Transverse colon (tissue), 4 donors: ENCODE measurements around the gene UVRAG.

ENCODE experiments used
- POLR2A ChIP-seq: fragments of 450-650 bp; IDR thresholded peaks from one replicate; pipeline ENCODE4 v1.6.1; 2016; ENCODE audit warnings: antibody characterized with exemption, mild to moderate bottlenecking, moderate library complexity
- POLR2AphosphoS5 ChIP-seq, 3 donors: sonication (generic); formaldehyde crosslinking; IDR thresholded peaks; one replicate each; pipeline ENCODE4 v1.6.1; 2016; ENCODE audit warnings: antibody characterized with exemption in 3 of 3
- TF ChIP-seq, protein P1 (sequence below), 5 experiments: fragments of 200-600 bp in 3 of 5; fragments of 450-650 bp in 2 of 5; sonication (generic) in 3 of 5; IDR thresholded peaks; 1 replicate in 2 of 5; 2 replicates in 3 of 5; pipeline ENCODE4 v1.5.1; 2016 to 2017; ENCODE audit warnings: antibody characterized with exemption in 5 of 5, inconsistent platforms in 3 of 5, mild to moderate bottlenecking in 2 of 5, moderate library complexity in 1 of 5

GRCh38 chr11:75930534-75930933 is 115.5 kb downstream of the UVRAG start:
- TF ChIP-seq POLR2A = no peak
- TF ChIP-seq, protein P1, sequence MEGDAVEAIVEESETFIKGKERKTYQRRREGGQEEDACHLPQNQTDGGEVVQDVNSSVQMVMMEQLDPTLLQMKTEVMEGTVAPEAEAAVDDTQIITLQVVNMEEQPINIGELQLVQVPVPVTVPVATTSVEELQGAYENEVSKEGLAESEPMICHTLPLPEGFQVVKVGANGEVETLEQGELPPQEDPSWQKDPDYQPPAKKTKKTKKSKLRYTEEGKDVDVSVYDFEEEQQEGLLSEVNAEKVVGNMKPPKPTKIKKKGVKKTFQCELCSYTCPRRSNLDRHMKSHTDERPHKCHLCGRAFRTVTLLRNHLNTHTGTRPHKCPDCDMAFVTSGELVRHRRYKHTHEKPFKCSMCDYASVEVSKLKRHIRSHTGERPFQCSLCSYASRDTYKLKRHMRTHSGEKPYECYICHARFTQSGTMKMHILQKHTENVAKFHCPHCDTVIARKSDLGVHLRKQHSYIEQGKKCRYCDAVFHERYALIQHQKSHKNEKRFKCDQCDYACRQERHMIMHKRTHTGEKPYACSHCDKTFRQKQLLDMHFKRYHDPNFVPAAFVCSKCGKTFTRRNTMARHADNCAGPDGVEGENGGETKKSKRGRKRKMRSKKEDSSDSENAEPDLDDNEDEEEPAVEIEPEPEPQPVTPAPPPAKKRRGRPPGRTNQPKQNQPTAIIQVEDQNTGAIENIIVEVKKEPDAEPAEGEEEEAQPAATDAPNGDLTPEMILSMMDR (IDR thresholded peaks at IDR 0.05) = no peak
- no peak for TF ChIP-seq POLR2AphosphoS5 (IDR thresholded peaks at IDR 0.05)
